Right renal pelvis (tissue), 4 donors: ENCODE results near the gene SOCS1. TPM values are rescaled to one million over a fixed set of nuclear protein-coding genes. Genes with fewer than 3 reads are reported as not detected.

ENCODE experiments used
- DNase-seq, 4 donors: peaks; one replicate each; pipeline ENCODE4 v3.0.0-alpha.2; 2013; ENCODE audit warnings: low read depth in 4 of 4, low spot score in 3 of 4, missing footprints in 1 of 4
- polyA plus RNA-seq, 4 donors: library from polyadenylated mRNA; unstranded; fragments of 120-200 nt; gene quantifications; one replicate each; pipeline ENCODE4 v1.2.1, GENCODE V29; 2013; ENCODE audit not compliant: insufficient read length in 4 of 4

The SOCS1 gene
- polyA plus RNA-seq, 4 donors = 5.7 to 8.0 (median 6.4) TPM

- no peak for DNase-seq
Measured at GRCh38 chr16:11249233-11250061, 6.6 kb downstream of the SOCS1 start.

GRCh38 chr16:11248133-11248532, 7.9 kb downstream of the SOCS1 start:
- DNase-seq = no peak

GRCh38 chr16:11245988-11246387, 10.0 kb downstream of the SOCS1 start:
- DNase-seq = no peak

GRCh38 chr16:11245222-11245737, 10.7 kb downstream of the SOCS1 start:
- no peak for DNase-seq

GRCh38 chr16:11242658-11243057, 13.3 kb downstream of the SOCS1 start:
- DNase-seq = no peak

GRCh38 chr16:11241480-11242204, 14.4 kb downstream of the SOCS1 start:
- DNase-seq = no peak

GRCh38 chr16:11240636-11241473, 15.1 kb downstream of the SOCS1 start:
- DNase-seq = no peak

GRCh38 chr16:11239644-11240632, 16.1 kb downstream of the SOCS1 start:
- DNase-seq = no peak

GRCh38 chr16:11238272-11239202, 17.5 kb downstream of the SOCS1 start:
- DNase-seq = no peak

- DNase-seq = no peak
Measured at GRCh38 chr16:11236461-11237254, 19.3 kb downstream of the SOCS1 start.

- DNase-seq = no peak
Measured at GRCh38 chr16:11235703-11235991, 20.4 kb downstream of the SOCS1 start.

GRCh38 chr16:11234884-11235702, 20.9 kb downstream of the SOCS1 start:
- DNase-seq = no peak

- no peak for DNase-seq
Measured at GRCh38 chr16:11233727-11234376, 22.2 kb downstream of the SOCS1 start.

GRCh38 chr16:11232852-11233726, 22.9 kb downstream of the SOCS1 start:
- DNase-seq = no peak

- no peak for DNase-seq
Measured at GRCh38 chr16:11232302-11232851, 23.6 kb downstream of the SOCS1 start.
